ENCODE data around the gene BHMT. TPM values are rescaled to one million over a fixed set of nuclear protein-coding genes. Genes with fewer than 3 reads are reported as not detected.

BHMT gene
- total RNA-seq, 1 donor = not detected

DNA sequence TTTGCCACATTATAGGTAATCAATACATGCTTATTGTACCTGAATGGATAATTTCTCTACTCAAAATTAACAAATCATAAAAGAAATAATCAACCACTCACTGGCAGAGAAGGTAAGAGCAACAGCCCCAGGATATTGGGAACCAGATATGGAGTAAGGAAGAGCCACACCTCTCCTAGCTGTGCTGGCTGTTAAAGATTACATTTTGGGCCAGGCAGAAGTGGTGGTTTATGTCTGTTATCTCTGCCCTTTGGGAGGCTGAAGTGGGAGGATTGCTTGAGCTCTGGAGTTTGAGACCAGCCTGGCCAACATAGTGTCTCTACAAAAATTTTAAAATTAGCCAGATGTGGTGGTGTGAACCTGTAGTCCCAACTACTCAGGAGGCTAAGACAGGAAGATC lies 56.4 kb downstream of the BHMT start:
- Histone ChIP-seq H3K79me2 (ENCODE audit: insufficient read depth, low read length) (no peaks in the 10 kb centered on the region), H3K27ac (ENCODE audit: low read depth, low read length) (no peak overlapping the region), H2AFZ (ENCODE audit: low read length) (no peak overlapping the region), H3K9me3 (ENCODE audit: low read depth, low read length) (no peaks in the 10 kb centered on the region), H3K4me2 (ENCODE audit: insufficient read depth, low read length) (no peak overlapping the region), H3K27me3 (ENCODE audit: insufficient read depth, low read length) (no peaks in the 10 kb centered on the region), H4K20me1 (ENCODE audit: insufficient read depth, low read length) (no peaks in the 10 kb centered on the region), H3K4me1 (ENCODE audit: insufficient read depth, low read length) (no peaks in the 10 kb centered on the region), H3K4me3 (ENCODE audit: insufficient read depth, low read length) (no peak overlapping the region), H3K36me3 (ENCODE audit: insufficient read depth, low read length) (no peaks in the 10 kb centered on the region)
- no peak for DNase-seq (ENCODE audit: insufficient read length, low spot score, missing footprints)
- TF ChIP-seq, protein P1, sequence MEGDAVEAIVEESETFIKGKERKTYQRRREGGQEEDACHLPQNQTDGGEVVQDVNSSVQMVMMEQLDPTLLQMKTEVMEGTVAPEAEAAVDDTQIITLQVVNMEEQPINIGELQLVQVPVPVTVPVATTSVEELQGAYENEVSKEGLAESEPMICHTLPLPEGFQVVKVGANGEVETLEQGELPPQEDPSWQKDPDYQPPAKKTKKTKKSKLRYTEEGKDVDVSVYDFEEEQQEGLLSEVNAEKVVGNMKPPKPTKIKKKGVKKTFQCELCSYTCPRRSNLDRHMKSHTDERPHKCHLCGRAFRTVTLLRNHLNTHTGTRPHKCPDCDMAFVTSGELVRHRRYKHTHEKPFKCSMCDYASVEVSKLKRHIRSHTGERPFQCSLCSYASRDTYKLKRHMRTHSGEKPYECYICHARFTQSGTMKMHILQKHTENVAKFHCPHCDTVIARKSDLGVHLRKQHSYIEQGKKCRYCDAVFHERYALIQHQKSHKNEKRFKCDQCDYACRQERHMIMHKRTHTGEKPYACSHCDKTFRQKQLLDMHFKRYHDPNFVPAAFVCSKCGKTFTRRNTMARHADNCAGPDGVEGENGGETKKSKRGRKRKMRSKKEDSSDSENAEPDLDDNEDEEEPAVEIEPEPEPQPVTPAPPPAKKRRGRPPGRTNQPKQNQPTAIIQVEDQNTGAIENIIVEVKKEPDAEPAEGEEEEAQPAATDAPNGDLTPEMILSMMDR (IDR thresholded peaks at IDR 0.05; ENCODE audit: extremely low read depth, low read depth, low read length) = no peak

DNA sequence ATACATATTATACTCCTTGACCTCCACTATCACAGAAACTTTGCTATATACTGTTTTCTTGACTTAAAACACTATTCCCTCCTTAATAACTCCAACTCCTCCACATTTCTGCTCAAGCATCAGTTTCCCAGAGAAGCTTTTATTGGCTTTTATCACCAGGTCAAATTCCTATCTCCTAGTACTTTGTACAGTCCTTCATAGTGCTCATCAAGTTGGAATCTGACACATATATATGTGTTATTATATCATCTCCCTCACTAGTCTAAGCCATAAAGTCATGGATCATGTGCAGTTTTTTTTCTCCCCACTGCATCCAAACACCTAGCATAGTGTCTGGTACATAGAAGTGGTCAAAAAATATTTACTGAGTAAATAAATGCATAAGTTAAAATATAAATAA lies 59.1 kb downstream of the BHMT start:
- H3K79me2 ChIP-seq (ENCODE audit: insufficient read depth, low read length) = no peaks in the 10 kb centered on the region
- H3K4me1 ChIP-seq (ENCODE audit: insufficient read depth, low read length) = no peaks in the 10 kb centered on the region
- TF ChIP-seq, protein P1 (IDR thresholded peaks at IDR 0.05; ENCODE audit: extremely low read depth, low read depth, low read length) = no peak
- no peaks in the 10 kb centered on the region for H4K20me1 ChIP-seq (ENCODE audit: insufficient read depth, low read length)
- no peak overlapping the region for H3K4me3 ChIP-seq (ENCODE audit: insufficient read depth, low read length)
- H3K36me3 ChIP-seq (ENCODE audit: insufficient read depth, low read length) = no peaks in the 10 kb centered on the region
- no peaks in the 10 kb centered on the region for H3K9me3 ChIP-seq (ENCODE audit: low read depth, low read length)
- no peak for DNase-seq (ENCODE audit: insufficient read length, low spot score, missing footprints)
- no peaks in the 10 kb centered on the region for H3K27me3 ChIP-seq (ENCODE audit: insufficient read depth, low read length)
- no peak overlapping the region for H3K4me2 ChIP-seq (ENCODE audit: insufficient read depth, low read length)
- H2AFZ ChIP-seq (ENCODE audit: low read length) = no peak overlapping the region
- H3K27ac ChIP-seq (ENCODE audit: low read depth, low read length) = no peak overlapping the region

DNA sequence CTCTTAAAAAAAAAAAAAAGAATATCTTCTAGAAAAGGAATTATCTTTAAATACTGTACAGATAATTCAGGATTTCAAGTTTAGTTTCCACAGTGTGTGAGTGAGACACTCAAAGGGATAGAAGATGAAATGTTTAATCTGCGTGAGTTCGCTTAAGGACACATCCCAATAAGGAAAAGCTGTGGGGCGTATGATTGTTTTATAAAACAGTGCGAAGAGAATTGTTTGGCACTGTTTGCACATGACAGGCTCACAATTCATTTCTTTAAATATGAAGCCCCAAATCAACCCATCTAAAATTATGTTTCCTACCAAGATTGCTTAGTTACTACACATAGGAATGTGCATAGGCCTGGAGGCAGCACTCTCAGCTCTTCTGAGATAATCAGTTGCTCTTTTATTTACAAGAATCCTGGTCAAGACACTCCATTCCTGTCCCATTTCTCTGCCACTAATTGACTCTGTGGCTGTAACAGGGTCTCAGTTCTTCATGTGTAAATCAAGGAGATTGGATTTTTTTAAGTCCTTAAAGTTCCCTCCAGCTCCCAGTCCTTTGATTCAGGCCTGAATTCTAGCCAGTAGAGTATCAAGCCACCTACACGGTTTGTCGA lies 60.1 kb downstream of the BHMT start:
- Histone ChIP-seq H3K27ac (ENCODE audit: low read depth, low read length) (no peak overlapping the region), H3K79me2 (ENCODE audit: insufficient read depth, low read length) (no peaks in the 10 kb centered on the region), H3K27me3 (ENCODE audit: insufficient read depth, low read length) (no peaks in the 10 kb centered on the region), H2AFZ (ENCODE audit: low read length) (no peak overlapping the region), H3K9me3 (ENCODE audit: low read depth, low read length) (no peaks in the 10 kb centered on the region), H3K4me1 (ENCODE audit: insufficient read depth, low read length) (no peaks in the 10 kb centered on the region), H4K20me1 (ENCODE audit: insufficient read depth, low read length) (no peaks in the 10 kb centered on the region), H3K4me3 (ENCODE audit: insufficient read depth, low read length) (no peak overlapping the region), H3K36me3 (ENCODE audit: insufficient read depth, low read length) (no peaks in the 10 kb centered on the region), H3K4me2 (ENCODE audit: insufficient read depth, low read length) (no peak overlapping the region)
- TF ChIP-seq, protein P1 (IDR thresholded peaks at IDR 0.05; ENCODE audit: extremely low read depth, low read depth, low read length) = no peak
- DNase-seq (ENCODE audit: insufficient read length, low spot score, missing footprints) = no peak

DNA sequence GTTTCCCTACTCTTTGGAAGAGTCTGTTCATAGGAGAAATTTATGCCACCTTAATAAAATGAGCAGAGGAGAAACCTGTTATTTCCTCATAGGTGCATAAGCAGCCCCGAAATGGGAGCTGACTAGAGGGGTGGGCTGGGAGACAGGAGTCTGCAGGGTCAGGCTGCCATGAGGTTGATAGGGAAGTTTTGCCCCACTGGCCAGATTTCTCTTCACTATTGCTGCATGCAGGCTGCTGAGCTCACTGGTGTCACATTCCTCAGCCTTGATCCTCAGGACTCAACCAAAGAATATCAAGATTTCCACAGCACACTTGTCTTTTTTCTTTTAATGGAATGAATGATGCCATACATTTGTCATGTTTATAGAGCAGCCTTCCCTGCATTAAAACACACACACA lies 60.7 kb downstream of the BHMT start:
- Histone ChIP-seq H3K36me3 (ENCODE audit: insufficient read depth, low read length) (no peaks in the 10 kb centered on the region), H3K79me2 (ENCODE audit: insufficient read depth, low read length) (no peaks in the 10 kb centered on the region), H3K4me2 (ENCODE audit: insufficient read depth, low read length) (no peak overlapping the region), H3K9me3 (ENCODE audit: low read depth, low read length) (no peaks in the 10 kb centered on the region), H4K20me1 (ENCODE audit: insufficient read depth, low read length) (no peaks in the 10 kb centered on the region), H3K27me3 (ENCODE audit: insufficient read depth, low read length) (no peaks in the 10 kb centered on the region), H3K27ac (ENCODE audit: low read depth, low read length) (no peak overlapping the region), H3K4me1 (ENCODE audit: insufficient read depth, low read length) (no peaks in the 10 kb centered on the region), H3K4me3 (ENCODE audit: insufficient read depth, low read length) (no peak overlapping the region), H2AFZ (ENCODE audit: low read length) (no peak overlapping the region)
- no peak for DNase-seq (ENCODE audit: insufficient read length, low spot score, missing footprints)
- TF ChIP-seq, protein P1 (IDR thresholded peaks at IDR 0.05; ENCODE audit: extremely low read depth, low read depth, low read length) = no peak

Measured in osteoblast (primary cell).